OCI-LY7 (cell line): Measurements from ENCODE around the gene BMP8A.

Experiments used
- CTCF ChIP-seq: fragments of 200-600 bp; sonication (generic); conservative IDR thresholded peaks from 2 replicates; pipeline ENCODE4 v1.5.1; 2014; ENCODE audit warnings: mild to moderate bottlenecking, antibody characterized with exemption, low read length, moderate library complexity, mixed read lengths
- EZH2phosphoT487 ChIP-seq: fragments of 200-600 bp; sonication (generic); IDR thresholded peaks from 2 replicates; pipeline ENCODE4 v1.6.1; 2018; ENCODE audit warnings: low read depth, borderline replicate concordance, mild to moderate bottlenecking, mixed run types, antibody characterized with exemption, low read length, moderate library complexity, mixed read lengths

- TF ChIP-seq CTCF (no peak), EZH2phosphoT487 (no peak)
These were observed 32.7 kb downstream of the BMP8A start for GRCh38 chr1:39524171-39524570.
